GM18951 (cell line): ENCODE measurements around the gene RABGAP1L.
"Not testable (repeated sequence)": the region's sequence is repeated elsewhere in the genome, so short reads cannot be mapped to it uniquely, and the experiment has no call there.

Experiments used
- POLR2A ChIP-seq: IDR thresholded peaks from 4 replicates; pipeline ENCODE4 v1.6.1; 2011; ENCODE audit warnings: mild to moderate bottlenecking; ENCODE audit not compliant: insufficient read length, insufficient read depth; ENCODE audit errors: extremely low read depth
- in situ Hi-C: fragments of 300-500 bp; cut with MboI; formaldehyde crosslinking; loops from one replicate; pipeline ENCODE4 v1.12.0; 2022; ENCODE audit warnings: low sequenced_read_pairs, mixed read lengths, inconsistent platforms; ENCODE audit not compliant: unreplicated experiment

RABGAP1L gene

DNA sequence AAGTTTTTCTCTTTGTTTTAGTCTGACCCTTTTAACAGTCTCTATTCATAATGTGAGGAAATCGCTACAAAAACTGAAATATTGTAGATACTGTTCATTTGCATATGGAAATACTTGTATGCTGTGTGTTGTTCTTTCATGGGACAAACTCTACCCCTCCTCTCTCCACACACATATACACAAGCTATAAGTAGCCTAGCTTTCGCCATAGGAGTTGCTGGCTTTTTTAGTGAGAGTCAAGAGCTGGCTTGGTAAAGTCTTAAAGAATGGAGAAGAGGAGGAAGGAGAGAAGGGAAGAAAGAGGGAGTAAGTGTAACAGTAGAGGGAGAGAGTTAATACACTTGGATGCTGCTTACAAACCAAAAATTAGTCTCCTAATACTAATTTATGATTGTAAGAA is 115.6 kb downstream of the RABGAP1L start:
- TF ChIP-seq POLR2A, result no peak
- in situ Hi-C loops, result loop anchor here (25.0 kb wide), 1 partner anchor 712 kb away; the partner anchor contains the start of gene CACYBP

DNA sequence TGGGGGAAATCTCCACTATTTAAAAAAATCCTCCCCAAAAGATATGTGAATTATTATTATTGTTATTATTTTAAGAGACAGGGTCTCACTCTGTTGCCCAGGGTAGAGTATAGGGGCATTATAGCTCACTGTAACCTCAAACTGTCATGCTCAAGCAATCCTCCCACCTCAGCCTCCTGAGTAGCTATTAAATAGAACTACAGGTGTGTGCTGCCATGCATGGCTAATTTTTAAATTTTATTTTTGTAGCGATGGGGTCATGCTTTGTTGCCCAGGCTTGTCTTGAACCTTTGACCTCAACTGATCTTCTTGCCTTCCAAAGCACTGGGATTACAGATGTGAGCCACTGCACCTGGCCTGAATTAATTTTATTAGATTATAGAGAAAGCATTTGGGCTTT is 116.8 kb downstream of the RABGAP1L start:
- in situ Hi-C loops, result no loop called here
- TF ChIP-seq POLR2A, result no peak

DNA sequence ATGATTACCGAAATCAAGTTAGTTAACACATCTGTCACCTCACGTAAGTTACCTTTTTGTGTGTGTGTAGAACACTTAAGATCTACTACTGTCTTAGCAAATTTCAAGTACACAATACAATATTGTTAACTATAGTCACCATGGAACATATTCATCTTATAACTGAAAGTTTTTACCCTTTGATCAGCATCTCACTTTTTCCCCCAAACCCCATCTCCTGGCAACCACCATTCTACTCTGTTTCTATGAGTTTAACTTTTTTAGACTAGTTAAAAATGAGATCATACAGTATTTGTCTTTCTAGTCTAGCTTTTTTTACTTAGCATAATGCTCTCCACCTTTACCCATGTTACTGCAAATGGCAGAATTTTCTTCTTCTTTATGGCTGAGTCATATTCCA is 124.7 kb downstream of the RABGAP1L start:
- no peak for TF ChIP-seq POLR2A
- in situ Hi-C loops, result no loop called here

DNA sequence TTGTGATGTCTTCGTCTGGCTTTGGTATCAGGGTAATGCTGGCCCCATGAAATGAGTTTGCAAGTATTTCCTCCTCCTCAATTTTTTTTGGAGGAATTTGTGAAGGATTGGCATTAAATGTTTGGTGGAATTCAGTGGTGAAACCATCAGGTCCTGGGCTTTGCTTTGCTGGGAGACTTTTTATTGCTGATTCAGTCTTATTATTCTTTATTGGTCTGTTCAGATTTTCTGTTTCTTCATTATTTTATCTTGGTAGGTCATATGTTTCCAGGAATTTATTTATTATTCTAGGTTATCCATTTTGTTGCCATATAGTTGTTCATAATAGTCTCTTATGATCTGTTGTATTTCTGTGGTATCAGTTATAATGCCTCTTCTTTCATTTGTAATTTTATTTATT is 126.7 kb downstream of the RABGAP1L start:
- in situ Hi-C loops, result no loop called here
- TF ChIP-seq POLR2A, result no peak

DNA sequence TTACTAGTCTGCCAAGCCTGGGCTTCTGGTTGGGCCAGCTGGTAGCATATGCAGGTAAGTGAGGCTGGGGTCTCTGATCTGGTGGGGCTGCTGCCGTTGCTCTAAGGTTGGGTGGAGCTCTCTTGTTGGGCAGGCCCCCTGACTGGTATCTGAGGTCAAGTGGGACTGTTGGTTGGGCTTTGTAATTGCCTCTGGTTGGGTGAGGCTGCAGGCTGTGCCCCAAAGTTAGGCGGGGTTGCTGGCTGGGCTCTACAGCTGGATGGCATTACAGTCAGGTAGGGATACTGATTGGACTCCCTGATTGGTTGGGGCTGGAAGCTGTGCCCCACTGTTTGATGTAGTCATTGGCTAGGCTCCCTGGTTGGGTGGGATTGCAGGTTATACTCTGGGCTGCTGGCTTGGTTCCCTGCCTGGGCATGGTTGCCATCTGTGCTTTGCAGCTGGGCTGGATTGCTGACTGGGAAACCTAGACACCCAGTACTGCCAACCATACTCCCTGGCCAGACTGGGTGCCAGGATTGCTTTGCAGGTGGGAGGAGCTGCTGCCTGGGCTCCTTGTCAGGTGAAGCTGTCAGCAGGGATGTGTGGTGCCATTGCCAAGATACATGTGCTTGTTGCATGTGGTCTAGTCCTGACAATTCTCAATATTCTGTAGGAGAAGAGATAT is 130.5 kb downstream of the RABGAP1L start:
- in situ Hi-C loops, result no loop called here

DNA sequence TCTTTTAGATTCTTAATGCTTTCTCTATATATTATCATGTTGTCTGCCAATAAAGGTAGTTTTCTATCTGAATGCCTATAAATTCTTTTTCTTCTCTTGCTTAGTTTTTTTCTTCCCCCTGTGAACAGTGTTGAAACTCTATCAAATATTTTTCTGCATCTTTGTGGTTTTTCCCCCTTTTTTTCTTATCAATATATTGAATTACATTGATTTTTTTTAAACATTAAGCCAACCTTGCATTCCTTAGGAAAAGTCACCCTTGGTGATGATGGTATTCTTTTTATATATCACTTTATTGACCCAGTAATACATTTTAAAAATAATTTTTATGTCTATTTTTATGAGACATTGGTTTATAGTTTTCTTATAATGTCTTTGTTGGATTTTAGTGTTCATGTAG is 131.7 kb downstream of the RABGAP1L start:
- in situ Hi-C loops, result no loop called here
- no peak for TF ChIP-seq POLR2A

More for the DNA sequence above, 130.5 kb downstream of the RABGAP1L start:
- no peak for TF ChIP-seq POLR2A

DNA sequence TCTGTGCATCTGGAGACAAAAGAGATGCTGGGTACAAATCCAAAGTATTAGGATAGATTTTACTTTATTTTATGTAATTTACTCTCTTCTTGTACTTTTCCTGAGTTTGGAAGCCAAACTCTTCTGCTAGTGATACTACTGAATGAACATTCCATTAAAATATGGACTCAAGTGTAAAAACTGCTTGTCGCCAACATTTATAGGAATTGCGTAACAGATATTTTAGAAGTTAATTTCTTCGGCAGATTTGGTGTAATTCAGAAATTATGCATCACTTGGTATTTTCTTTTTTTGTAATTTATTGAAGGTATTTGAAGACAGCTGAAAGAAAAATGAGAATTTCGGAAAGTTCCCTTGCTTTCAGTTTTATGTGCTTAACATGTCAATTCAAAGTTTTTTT is 137.0 kb downstream of the RABGAP1L start:
- TF ChIP-seq POLR2A, result no peak
- in situ Hi-C loops, result no loop called here

DNA sequence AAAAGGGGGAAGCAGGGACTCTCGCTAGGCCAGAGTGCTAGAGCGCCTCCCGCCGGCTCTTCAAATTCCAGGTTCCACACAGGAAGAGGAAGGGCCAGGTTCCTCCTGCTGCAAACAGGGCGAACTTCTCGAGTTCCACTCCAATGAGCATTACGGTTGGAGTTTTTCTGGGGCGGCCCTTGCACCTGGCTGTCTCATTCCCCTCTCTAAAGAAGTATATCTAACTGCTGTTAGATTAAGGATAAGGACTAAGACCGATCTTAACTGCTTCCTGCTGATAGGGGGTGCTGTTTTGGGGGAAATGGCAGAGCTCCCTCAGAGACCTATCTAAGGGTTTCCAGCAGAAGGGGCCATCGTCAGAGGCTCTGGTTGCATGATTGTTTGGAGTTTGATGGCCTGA is 138.0 kb downstream of the RABGAP1L start:
- in situ Hi-C loops, result no loop called here
- TF ChIP-seq POLR2A, result no peak

DNA sequence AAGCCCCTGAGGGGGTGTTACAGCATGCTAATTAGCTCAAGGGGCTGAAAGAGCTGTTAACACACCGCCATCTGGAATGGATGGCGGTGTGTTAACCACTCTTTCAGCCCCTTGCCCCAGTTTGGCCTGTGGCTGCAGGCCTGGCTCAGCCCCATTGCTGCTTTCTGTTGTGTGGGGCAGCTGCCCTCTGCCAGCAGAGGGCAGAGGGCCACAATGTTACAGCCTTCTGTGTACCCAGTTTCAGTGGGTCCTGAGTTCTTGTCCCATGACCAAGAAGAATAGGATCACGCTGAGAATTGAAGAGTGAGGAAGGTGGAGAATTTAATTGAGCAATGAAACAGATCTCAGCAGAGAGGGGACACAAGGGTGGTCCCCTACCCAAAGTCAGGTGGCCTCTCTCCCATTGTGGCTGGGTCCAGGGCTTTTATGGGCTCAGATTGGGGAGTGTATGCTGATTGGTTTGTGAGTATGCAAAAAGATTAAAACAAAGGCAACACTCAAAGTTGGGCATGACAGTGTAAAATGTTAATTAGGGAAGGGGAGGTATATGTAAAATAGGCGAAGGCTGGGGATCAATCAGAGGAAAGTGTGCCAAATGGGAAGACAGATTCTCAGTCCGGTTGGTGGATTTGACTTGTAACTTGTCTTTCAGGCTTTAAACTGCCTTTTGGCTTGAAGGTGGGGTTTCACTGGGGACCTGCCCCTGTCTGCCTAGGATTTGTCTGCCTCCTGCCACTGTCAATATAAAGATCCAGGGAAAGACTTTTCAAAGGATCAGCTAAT is 142.2 kb downstream of the RABGAP1L start:
- in situ Hi-C loops, result no loop called here
- no peak for TF ChIP-seq POLR2A

DNA sequence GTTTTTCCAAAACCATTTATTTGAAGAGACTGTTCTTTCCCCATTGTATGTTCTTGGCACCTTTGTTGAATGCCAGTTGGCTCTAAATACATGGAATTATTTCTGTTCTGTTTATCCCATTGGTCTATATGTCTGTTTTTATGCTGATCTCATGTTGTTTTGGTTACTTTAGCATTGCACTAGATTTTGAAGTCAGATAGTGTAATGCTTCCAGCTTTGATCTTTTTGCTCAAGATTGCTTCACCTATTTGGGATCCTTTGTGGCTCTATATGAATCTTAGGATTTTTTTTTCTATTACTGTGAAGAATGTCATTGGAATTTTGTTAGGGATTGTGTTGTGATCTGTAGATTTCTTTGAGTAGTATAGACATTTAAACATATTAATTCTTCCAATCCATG is 149.3 kb downstream of the RABGAP1L start:
- in situ Hi-C loops, result no loop called here

DNA sequence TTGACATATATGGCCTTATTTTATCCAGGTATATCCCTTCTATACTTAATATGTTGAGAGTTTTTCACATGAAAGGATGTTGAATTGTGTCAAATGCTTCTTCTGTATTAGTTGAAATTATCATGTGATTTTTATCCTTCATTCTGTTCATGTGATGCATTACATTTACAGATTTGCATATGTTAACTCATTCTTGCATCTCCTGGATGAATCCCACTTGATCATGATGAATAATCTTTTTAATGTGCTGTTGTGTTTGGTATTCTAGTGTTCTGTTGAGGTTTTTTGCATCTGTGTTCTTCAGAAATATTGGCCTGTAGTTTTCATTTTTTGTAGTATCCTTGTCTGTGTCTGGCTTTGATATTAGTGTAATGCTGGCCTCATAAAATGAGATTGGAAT is 150.2 kb downstream of the RABGAP1L start:
- in situ Hi-C loops, result no loop called here
- no peak for TF ChIP-seq POLR2A

More for the DNA sequence above, 149.3 kb downstream of the RABGAP1L start:
- no peak for TF ChIP-seq POLR2A

DNA sequence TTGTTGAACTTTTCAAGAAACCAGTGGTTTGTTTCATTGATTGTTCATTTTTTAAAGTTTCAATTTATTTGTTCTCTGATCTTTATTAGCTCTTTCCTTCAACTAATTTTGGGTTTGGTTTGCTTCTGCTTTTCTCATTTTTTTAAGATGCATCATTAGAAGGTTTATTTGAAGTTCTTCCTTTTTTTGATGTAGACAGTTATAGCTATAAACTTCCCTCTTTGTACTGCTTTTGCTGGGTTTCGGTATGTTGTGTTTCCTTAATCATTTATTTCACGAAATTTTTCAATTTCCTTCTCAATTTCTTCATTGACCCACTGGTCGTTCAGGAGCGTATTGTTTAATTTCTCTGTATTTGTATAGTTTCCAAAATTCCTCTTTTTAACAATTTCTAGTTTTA is 155.1 kb downstream of the RABGAP1L start:
- in situ Hi-C loops, result no loop called here
- TF ChIP-seq POLR2A, result no peak

DNA sequence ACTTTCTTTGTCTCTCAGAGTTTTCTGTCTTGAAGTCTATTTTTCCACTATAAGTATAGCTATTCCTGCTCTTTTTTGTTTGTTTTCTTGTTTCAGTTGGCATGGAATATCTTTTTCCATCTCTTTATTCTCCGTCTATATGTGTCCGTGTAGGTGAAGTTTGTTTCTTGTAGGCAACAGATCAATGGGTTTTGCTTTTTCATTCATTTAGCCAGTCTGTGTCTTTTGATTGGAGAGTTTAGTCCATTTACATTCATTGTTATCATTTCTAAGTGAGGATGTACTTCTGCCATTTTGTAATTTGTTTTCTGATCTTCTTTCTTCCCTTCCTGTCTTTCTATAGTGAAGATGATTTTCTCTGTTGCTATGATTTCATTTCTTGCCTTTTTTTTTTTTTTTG is 155.9 kb downstream of the RABGAP1L start:
- no peak for TF ChIP-seq POLR2A
- in situ Hi-C loops, result no loop called here

DNA sequence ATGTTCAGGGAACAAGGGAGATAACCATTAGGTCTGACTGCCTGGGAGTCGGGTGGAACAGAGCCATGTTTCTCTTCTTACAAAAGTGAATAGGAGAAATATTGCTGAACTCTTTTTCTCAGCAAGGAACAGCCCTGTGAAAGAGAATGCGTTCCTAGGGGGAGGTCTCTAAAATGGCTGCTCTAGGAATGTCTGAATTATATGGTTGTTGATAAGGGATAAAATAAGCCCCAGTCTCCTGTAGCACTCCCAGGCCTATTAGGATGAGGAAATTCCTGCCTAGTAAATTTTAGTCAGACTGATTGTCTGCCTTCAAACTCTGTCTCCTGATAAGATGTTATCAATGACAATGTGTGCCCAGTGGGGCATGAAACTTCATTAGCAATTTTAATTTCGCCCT is 161.6 kb downstream of the RABGAP1L start:
- in situ Hi-C loops, result not testable (repeated sequence)

DNA sequence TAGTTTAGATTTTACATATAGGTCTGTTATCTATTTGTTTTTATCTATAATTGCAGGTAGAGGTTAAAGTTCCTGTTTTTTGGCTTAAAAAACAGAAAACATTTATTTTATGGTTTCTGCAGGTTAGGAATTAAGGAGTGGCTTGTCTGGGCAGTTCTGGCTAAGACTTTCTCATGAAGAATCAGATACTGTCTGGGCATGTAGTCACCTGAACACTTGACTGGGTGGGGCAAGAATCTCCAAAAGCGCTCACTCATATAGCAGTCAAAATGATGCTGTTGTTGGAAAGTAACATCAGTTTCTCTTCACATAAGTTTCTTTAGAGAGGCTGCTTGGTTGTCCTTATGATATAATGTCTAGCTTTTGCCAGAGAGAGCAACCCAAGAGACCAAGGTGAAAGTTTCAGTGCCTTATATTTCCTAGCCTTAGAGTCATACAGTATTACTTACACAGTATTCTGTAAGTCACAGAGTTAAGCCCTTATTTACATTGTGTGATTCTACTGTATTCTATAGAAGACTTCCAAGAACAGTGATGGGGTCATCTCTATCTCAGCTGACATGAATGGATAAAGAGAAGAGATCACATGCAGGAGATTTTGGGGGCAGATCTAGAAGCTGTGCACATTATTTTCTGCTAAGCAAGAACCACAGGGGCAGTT is 163.0 kb downstream of the RABGAP1L start:
- no peak for TF ChIP-seq POLR2A
- in situ Hi-C loops, result no loop called here
